Fibroblast of skin of right quadriceps (primary cell): ENCODE data around the gene HLCS.
"Not testable (repeated sequence)": the region's sequence is repeated elsewhere in the genome, so short reads cannot be mapped to it uniquely, and the experiment has no call there.

Experiments used
- DNase-seq: peaks from one replicate; pipeline ENCODE4 v3.0.0-alpha.2; 2013

HLCS gene

DNA sequence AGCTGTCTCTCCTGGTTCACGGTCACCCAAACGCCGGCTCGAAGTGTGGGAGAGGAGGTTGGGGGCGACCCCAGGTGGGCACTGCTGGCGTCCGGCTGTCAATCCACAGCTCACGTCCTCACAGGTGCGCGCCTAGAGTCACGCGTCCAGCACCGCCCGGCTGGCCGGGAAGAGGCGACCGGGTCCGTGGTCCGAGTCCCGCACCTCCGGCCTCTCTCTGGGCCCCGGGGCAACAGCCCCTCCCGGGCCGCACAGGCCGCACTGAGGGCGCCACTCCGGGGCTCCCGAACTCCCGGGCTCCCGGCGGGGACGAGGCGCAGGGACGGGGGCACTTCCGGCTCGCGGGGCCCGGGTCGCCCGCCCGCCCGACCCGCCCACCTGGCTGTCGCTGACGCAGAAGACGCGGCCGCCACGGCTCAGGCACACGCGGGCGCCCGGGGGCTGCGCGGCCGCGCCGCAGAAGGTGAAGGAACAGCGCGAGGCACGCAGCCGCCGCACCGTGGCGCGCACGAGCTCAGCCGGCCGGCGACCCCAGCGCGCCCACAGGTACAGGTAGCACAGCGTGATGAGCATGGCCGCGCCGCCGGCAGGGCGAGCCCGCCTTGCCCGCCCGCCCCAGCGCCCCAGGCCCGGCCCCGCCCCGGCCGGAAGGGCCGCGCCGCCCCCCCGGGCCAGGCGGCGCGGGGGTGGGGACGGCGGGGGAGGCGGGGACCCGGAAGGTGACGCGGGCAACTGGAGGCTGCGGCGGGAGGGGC is at the start of gene HLCS:
Gene HLCS (minus strand): TSS at position 604 of the 755 bp plus-strand sequence. CDS start 31 bp downstream, at position 573.
- DNase-seq: peak; percentile 72

DNA sequence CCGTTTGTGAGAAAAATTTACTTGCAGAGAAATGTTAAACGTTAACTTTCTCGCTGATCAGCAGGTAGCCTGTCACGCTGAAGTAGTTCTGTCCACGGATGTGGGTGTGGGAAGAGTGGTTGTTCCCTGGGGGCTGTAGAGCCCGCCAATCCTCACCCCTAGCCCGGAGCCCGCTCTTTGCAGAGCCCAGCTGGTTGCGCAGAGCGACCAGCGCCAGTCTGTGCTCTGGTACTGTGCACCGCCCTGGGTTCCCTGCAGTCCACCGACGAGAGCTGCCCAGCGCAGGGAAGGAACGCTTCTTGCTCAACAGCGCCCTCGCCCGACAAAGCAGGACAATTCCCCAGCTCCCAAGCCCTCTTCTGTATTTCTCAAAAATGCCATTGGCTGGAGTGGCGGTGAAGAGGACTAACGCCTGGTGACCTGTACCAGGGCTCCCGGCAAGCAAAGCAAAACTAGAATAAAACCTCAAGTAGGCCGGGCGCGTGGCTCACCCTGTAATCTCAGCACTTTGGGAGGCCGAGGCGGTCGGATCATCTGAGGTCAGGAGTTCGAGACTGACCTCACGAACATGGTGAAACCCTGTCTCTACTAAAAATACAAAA is 43.4 kb upstream of the HLCS start:
- peak; percentile 67 for DNase-seq

DNA sequence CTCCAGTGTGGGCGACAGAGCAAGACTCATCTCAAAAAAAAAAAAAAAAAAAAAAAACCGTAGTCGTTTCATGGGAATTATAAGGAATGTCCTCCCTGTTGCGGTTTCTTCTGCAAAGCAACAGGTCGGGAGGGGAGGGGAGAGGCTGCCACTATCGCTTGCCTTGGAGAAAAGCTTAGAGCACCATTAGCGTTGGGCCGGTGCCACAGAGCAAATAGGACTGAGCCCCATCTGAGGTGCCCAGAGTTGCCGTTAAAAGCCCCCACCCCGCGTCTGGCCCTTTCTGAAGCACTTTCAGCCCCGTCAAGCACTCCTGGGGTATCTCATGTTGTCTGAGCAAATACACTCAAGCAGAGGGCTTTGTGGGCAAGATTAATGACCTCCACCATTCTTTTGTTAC is 42.3 kb upstream of the HLCS start:
- DNase-seq: no peak

DNA sequence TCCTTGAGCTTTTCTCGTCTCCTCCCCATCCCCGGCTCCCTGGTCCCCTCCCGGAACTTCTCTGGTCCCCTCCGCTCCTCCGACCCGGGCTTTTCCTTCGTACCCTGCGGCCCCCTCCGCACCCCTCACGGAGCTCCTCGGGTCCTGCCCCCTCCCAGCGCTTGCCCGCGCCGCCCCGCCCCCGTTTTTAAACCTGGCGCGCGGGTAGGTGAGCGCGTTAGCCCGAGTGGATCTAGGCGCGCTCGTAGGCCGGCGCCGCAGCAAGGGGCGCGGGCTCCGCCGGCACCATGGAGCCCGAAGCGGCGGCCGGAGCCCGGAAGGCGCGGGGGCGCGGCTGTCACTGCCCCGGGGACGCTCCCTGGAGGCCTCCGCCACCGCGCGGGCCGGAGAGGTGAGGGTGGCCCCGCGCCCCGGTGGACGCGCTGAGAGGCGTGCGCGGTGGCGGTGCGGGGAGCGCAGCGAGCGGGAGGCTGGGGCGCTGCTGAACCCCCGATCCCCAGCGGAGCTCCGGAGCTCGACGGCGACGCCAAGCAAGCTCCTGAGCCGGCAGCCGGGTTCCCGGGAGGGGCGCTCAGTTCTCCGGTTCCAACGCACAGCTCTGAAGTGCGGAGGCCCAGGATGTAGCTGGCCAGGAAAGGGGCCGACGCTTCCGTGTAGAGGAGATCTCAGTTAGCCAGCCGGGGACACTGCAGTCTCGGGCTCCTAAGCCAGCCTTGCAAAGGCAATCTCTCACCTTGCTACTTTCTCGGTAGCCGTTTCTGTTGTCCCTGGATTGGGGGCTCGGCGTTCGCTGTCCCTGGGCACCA is 40.2 kb upstream of the HLCS start, which contains the start of gene RIPPLY3:
Gene RIPPLY3 (plus strand): TSS at position 217 of the 806 bp plus-strand sequence. CDS start 71 bp downstream, at position 288.
- peak; percentile 28 for DNase-seq

DNA sequence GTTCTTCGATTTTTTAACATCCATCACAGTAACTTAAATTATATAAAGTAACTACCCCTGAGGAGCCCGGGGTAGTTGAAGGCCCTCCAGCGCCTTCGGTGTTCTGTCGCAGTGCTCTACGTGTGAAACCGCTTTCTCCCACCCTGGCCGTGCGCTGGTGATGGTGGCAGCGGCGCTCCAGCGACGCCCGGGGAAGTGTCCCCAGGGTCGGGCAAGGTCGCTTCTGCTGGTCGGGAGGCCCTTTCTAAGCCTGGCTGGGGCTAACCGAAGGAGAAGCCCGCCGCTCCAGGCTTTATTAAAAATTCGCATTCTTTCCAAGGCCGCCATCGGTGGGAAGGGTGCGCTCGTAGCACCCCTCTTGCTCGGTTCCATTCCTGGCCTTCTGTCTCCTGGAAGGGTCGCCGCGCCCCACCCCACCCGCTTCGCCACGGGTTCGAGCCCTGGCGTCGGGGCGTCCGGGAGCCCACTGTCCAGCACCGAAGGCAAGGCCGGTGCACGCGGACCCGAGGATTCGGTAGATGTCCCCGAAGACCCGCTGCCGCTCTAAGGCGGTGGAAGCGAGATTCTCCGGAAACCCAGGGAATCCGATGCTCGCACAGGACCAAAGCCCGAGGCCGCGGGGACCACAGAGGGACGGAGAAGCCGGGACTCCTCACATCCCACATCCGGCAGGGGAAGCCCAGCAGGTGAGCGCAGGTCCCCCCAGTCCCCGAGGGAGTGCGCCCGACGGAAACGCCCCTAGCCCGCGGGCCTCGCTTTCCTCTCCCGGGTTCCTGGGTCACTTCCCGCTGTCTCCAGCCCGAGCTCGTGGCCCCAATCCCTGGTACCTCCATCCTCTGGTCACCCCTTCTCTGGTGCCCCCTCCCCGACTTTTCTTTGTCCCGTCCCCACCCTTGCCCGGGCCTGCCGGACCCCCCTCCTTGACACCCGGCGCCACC is 39.3 kb upstream of the HLCS start:
- no peak for DNase-seq

DNA sequence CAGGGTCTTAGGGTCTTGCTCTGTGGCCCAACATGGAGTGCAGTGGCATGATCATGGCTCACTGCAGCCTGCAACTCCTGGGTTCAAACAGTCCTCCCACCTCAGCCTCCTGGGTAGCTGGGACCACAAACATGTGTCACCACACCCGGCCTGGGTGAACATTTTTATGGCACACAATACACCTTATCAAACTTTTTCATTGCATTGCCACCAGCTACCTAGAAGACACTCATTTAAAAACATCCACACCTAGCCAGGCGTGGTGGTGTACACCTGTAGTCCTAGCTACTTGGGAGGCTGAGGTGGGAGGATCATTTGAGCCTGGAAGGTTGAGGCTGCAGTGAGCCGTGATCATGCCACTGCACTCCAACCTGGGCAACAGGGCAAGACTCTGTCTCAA is 37.4 kb upstream of the HLCS start:
- DNase-seq: not testable (repeated sequence)

DNA sequence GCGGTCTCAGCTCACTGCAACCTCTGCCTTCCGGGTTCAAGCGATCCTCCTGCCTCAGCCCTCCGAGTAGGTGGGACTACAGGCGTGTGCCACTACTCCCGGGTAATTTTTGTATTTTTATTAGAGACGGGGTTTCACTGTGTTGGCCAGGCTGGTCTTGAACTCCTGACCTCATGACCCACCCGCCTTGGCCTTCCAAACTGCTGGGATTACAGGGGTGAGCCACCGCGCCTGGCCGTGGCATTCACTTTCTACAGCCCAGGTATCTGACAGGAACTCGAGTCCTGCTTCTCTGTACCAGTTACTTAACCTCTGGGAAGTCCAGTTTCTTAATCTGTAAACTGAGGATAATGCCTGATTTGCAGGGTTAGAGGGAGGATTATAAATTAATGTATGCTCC is 36.4 kb upstream of the HLCS start:
- not testable (repeated sequence) for DNase-seq

DNA sequence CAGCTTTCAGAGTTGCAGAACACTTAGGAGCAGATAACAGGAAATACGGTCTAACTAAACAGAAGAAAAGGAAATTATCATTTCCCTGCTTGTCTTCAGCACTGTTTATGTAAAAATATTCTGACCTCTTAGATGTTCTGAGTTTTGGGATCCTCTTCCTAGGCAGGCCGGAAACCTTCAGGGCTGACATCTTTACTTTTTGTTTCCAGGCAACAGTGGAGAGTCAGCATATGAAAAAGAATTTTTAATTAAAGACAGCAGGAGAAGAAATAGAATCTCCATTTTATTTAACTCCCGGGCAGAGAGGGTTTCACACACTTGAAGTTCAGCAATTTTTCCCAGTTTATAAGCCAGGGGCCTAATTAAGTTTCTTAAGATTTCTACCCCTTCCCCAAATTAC is 35.0 kb upstream of the HLCS start:
- no peak for DNase-seq

DNA sequence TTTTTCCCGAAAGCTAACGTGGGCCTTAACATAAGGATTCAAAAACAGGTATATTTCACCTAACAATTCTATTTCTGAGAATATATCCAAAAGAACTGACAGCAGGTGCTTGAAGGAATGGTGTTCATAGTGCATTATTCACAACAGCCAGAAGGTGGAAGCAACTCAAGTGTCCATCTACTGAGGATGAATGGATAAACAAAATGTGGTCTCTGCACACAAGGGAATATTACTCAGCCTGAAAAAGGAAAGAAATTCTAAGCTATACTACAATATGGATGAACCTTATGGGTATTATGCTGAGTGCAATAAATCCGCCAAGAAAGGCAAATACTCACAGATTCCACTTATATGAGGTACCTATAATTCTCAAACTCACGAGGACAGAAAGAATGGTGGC is 33.9 kb upstream of the HLCS start:
- no peak for DNase-seq

DNA sequence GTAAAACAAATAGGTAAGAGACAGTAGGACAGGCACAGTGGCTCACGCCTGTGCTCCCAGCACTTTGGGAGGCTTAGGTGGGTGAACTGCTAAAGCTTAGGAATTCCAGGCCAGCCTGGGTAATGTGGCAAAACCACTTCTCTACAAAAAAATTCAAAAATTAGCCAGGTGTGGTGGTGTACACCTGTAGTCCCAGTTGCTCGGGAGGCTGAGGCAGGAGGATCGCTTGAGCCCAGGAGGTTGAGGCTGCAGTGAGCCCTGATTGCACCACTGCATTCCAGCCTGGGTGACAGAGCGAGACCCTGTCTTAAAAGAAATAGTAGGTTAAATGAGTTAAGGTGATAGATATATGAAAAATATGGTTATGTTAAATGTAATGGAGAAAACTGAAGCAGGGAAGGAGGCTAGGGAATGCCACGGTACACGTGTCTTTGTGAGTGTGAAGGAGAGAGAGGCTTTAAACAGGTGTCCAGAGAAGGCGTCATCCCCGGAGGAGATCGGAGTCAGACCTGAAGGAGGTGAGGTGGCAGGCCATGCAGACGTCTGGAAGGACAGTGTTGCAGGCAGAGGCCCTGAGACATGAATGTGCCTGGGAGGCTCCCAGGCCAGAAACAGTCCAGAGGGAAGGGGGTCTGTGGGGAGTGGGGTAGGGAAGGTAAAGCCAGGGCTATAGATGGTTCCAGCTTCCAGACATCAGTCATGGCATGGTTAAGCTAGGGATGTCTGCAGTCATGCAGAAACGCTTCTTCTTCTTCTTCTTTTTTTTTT is 32.8 kb upstream of the HLCS start:
- no peak for DNase-seq

DNA sequence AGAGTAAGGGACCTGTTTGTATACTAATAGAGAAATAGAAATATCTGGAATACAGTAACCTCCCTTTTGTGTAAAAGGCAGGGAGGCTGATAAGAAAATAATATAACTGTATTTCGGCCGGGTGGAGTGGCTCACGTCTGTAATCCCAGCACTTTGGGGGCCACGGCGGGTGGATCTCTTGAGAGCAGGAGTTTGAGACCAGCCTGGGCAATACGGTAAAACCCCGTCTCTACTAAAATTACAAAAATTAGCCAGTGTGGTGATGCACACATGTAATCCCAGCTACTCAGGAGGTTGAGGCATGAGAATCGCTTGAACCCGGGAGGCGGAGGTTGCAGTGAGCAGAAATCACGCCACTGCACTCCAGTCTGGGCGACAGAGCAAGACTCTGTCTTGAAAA is 28.8 kb upstream of the HLCS start:
- DNase-seq: not testable (repeated sequence)

DNA sequence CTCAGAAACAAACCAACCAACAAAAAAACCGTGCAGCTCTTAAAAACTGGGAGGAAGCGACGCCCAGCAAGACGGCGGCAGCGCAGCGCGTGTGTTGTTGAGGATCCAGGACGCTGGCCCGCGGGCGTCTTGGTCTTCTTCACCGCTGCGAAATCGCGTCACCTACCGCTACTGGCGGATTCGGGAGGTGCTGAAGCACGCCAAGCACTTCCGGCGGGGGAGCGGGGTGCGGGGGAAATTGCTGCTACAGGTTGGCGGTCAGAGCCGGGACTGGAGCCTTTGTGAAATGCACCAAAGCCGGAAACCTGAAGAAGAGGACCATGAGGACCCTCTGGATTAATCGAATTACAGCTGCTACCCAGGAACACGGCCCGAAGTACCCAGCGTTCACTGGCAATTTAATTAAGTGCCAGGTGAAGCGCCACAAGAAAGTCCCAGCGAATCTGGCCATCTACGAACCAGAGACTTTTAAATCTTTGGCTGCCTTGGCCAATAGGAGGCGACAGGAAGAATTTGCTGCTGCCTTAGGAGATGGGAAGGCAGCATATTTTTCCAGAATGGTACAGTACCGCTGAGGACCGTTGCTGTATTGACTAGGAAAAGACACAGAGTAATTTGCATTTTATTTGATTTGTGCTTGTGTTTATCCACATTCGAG is 28.2 kb upstream of the HLCS start:
- peak; percentile 31 for DNase-seq

DNA sequence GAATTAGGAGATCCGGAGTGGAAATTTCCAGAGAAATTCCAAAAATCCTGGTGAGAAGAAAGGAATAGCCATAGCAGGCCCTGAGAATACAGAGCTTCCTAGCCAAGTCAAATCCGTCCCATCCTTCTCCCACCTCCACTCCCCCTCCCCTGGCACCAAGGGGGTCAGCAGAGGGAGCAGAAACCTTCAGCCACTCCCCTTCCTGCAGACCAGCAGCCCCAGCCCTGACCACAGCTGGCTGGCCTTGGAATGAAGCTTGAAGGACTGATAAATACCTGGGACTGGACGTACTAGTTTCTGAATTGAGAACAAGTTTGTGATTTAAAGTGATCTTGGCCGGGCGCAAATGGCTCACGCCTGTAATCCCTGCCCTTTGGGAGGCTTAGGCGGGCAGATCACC is 26.2 kb upstream of the HLCS start:
- DNase-seq: no peak

DNA sequence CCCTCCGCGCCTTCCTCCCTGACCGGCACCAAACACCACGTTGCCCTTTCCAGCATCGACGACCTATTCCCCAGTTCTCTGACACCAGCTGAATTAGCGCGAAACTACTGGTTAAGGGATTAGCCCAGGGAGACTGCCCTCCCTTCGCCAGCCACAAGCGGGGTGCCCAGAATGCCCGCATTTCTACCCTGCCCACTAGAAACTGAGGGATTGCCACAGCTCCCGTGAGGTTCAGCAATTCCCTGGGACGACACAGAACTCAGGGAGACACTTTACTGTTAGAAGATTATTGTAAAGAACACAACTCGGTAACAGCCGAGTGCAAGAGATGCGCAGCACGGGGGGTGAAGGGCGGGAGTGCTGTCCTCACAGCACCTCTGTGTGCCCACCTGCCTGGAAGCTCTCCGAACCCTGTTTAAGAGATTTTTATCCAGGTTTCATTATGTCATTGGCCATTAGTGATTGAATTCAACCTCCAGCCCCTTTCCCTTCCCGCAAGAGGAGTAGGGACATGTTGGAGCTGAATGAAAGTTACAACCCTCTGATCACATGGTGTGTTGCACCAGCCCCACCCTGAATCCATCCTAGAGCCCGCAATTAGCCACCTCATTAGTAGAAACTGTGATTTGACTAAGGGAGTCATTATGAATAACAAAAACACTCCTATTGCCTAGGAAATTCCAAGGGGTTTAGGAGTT is 24.2 kb upstream of the HLCS start:
- no peak for DNase-seq

DNA sequence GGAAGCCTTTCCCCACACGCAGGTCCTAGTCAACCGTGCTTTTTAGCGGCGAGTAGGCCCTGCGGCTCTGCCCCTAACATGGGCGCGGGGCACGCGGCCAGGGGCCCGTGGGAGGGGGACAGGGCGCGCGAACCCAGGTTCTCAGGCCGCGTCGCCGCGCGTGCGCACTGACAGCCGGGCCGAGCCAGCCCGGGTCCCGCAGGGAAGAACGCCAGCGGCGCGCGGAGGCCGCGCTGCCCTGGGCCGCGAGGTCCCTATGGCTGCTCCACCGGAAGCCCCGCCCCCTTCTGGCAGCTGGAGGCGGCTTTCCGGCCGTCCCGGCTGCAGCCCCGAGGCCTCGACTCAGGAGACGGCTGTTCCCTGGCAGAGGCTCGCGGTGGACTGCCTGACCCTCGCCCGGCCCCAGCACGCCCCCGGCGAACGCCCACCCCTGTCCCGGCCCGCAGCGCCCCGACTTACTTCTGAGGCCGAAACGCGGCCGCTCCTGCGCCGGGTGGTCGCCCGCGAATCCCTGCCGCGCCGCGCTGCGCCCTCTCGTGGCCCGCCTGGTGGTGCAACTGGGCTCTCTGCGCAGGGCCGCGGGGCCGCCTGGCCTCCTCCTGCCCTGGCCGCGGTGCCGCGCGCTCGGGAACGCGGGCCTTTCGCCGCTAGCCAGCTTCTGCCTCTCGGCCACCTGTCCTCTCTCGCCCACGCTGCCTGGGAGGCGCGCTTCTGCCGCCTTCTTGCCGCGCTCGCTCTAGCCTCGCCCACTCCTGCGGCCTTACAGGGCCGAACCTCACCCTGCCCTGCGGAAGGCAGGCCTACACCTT is 23.4 kb upstream of the HLCS start:
- DNase-seq: peak; percentile 91

DNA sequence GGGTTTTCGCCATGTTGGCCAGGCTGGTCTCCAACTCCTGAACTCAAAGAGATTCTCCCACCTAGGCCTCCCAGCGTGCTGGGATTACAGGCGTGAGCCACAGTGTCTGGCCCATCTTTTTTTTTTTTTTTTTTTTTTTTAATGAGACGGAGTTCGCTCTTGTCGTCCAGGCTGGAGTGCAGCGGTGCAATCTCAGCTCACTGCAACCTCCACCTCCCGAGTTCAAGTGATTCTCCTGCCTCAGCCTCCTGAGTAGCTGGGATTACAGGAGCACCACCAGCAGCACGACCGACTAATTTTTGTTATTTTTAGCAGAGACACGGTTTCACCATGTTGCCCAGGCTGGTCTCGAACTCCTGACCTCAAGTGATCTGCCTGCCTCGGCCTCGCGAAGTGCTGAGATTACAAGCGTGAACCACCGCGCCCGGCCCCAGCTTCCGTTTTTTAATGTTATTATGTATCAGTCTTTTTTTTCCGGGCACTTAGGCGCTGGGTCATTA is 22.8 kb upstream of the HLCS start:
- not testable (repeated sequence) for DNase-seq

DNA sequence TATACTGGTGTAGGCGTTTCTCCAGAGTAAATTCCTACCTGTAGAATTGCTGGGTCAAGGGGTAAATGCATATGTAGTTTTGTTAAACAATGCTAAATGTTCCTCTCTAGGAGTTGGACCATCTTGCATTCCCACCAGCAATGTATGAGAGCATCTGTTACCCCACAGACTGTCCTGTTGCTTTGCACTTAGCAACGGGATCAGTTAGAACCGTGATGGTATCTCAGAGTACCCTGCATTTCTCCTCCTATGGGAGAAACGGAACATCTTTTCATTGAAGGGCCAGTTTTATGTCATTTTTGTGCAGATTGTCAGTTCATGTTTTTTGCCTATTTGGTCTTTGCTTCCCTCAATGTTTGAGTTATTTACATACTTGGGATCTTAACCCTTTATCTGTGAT is 22.1 kb upstream of the HLCS start:
- no peak for DNase-seq

DNA sequence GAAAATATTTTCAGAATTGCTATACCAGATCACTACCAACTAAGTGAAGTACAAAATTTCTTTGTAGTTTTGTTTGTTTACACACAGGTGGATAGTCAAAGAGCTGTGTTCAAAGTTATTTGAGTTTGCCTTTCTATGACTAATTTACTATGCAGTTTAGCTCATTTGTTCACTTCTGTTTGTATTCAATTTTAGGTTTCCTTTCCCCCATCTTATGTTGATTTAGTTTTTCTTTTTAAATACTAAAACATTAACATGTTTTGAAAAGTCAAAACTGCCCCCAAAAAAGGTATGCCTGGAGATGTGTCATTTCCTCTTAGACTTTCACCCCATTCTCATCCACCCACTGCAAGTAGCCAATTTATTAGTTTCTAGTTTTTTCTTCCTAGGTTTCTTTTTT is 21.4 kb upstream of the HLCS start:
- no peak for DNase-seq
